Natural killer cell (primary cell): Measurements from ENCODE around the gene FAN1. TPM values are rescaled to one million over a fixed set of nuclear protein-coding genes. Genes with fewer than 3 reads are reported as not detected.

ENCODE experiments used
- ATAC-seq, 3 donors: fragments of 150-1000 bp in 2 of 3; fragments of 200-7000 bp in 1 of 3; cut with Tn5 transposase; 1 replicate in 1 of 3; 2 replicates in 2 of 3; pipeline ENCODE4 v1.10.0; 2021; ENCODE audit warnings: mild to moderate bottlenecking in 2 of 3, moderate library complexity in 2 of 3
- DNase-seq, 2 donors: peaks; one replicate each; pipeline versions ENCODE4 v3.0.0 to v3.0.0-alpha.2; 2013 to 2021; ENCODE audit warnings: mixed read lengths in 1 of 2
- H3K27ac ChIP-seq: one replicate; pipeline ENCODE4 v1.5.1; 2013; ENCODE audit warnings: mild to moderate bottlenecking, low read length
- H3K27me3 ChIP-seq: one replicate; pipeline ENCODE4 v1.6.1; 2013; ENCODE audit warnings: low read length; ENCODE audit not compliant: control insufficient read depth, insufficient read depth
- H3K36me3 ChIP-seq: one replicate; pipeline ENCODE4 v1.6.1; 2013; ENCODE audit warnings: low read length; ENCODE audit not compliant: control insufficient read depth, insufficient read depth
- H3K4me1 ChIP-seq: one replicate; pipeline ENCODE4 v1.6.1; 2013; ENCODE audit warnings: low read length; ENCODE audit not compliant: control insufficient read depth, insufficient read depth
- H3K4me3 ChIP-seq: one replicate; pipeline ENCODE4 v1.5.1; 2013; ENCODE audit warnings: low read length
- H3K9me3 ChIP-seq: one replicate; pipeline ENCODE4 v1.6.1; 2013; ENCODE audit warnings: low read length; ENCODE audit not compliant: control insufficient read depth, insufficient read depth
- H3K27ac Mint-ChIP-seq, 2 donors: one replicate each; pipeline ENCODE4 v1.8.0; 2022; ENCODE audit warnings: mild to moderate bottlenecking in 2 of 2, mixed read lengths in 2 of 2, moderate library complexity in 1 of 2
- H3K27me3 Mint-ChIP-seq, 2 donors: one replicate each; pipeline ENCODE4 v1.8.0; 2022; ENCODE audit warnings: low read depth in 2 of 2, mixed read lengths in 2 of 2
- H3K36me3 Mint-ChIP-seq: one replicate; pipeline ENCODE4 v1.8.0; 2022; ENCODE audit warnings: mixed read lengths
- H3K4me1 Mint-ChIP-seq, 2 donors: one replicate each; pipeline ENCODE4 v1.8.0; 2022; ENCODE audit warnings: mixed read lengths in 2 of 2
- H3K4me3 Mint-ChIP-seq: one replicate; pipeline ENCODE4 v1.8.0; 2022; ENCODE audit warnings: mild to moderate bottlenecking, moderate library complexity, mixed read lengths
- H3K9me3 Mint-ChIP-seq, 2 donors: one replicate each; pipeline ENCODE4 v1.8.0; 2022; ENCODE audit warnings: mixed read lengths in 2 of 2
- WGBS: methylation state at CpG from one replicate; pipeline ENCODE4 v1.1.7; 2013; ENCODE audit warnings: missing lambda C conversion rate; ENCODE audit not compliant: insufficient coverage; 5-methylcytosine and 5-hydroxymethylcytosine counted together
- intact Hi-C: fragments of 100-400 bp; cut with micrococcal nuclease; formaldehyde crosslinking; loops from one replicate; pipeline ENCODE4 v1.14.2; 2022
- total RNA-seq, 4 donors: library from RNA; stranded (reverse); fragments of 120-200 nt in 1 of 4; gene quantifications; one replicate each; pipeline versions ENCODE4 v1.2.3 to v1.2.4, GENCODE V29; 2013 to 2022
- TF ChIP-seq, protein P1 (sequence below): fragments of 200-600 bp; IDR thresholded peaks from one replicate; pipeline ENCODE4 v1.8.0; 2022; ENCODE audit warnings: antibody characterized with exemption

The FAN1 gene
- total RNA-seq, 3 donors from 2014 or later (not counting 1 experiment from before 2014, with no cell fraction given): 9.1 to 18.8 (median 15.3) TPM

DNA sequence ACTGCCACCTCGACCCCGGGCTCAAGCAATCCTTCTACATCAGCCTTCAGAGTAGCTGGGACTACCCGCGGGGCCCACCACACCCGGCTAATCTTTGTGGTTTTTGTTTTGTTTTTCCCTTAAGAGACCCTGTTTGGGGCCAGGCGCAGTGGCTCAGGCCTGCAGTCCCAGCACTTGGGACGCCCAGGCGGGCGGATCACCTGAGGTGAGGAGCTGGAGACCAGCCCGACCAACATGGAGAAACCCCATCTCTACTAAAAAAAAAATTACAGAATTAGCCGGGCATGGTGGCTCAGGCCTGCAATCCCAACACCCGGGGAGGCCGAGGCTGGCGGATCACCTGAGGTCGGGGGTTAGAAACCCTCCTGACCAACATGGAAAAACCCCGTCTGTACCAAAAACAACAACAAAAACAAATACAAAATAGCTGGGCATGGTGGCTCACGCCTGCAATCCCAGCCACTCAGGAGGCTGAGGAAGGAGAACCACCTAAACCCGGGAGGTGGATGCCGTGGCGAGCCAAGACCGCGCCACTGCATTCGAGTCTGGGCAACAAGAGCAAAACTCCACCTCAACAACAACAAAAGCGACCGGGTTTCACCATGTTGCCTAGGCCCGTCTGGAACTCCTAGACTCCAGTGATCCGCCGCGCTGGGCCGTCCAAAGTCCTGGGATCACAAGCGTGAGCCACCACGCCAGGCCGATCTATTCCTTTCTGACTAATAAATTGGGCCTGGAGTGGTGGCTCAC is 8.1 kb upstream of the FAN1 start:
- Histone ChIP-seq H3K4me1 (no peaks in the 10 kb centered on the region), H3K27me3 (no peaks in the 10 kb centered on the region), H3K27ac (no peak overlapping the region), H3K4me3 (no peak overlapping the region), H3K36me3 (no peaks in the 10 kb centered on the region), H3K9me3 (no peaks in the 10 kb centered on the region)
- no peak overlapping the region for H3K4me3 Mint-ChIP-seq
- intact Hi-C loops: no loop called here
- H3K27ac Mint-ChIP-seq: no peak overlapping the region
- no peaks in the 10 kb centered on the region for H3K9me3 Mint-ChIP-seq
- no peak for ATAC-seq
- TF ChIP-seq, protein P1, sequence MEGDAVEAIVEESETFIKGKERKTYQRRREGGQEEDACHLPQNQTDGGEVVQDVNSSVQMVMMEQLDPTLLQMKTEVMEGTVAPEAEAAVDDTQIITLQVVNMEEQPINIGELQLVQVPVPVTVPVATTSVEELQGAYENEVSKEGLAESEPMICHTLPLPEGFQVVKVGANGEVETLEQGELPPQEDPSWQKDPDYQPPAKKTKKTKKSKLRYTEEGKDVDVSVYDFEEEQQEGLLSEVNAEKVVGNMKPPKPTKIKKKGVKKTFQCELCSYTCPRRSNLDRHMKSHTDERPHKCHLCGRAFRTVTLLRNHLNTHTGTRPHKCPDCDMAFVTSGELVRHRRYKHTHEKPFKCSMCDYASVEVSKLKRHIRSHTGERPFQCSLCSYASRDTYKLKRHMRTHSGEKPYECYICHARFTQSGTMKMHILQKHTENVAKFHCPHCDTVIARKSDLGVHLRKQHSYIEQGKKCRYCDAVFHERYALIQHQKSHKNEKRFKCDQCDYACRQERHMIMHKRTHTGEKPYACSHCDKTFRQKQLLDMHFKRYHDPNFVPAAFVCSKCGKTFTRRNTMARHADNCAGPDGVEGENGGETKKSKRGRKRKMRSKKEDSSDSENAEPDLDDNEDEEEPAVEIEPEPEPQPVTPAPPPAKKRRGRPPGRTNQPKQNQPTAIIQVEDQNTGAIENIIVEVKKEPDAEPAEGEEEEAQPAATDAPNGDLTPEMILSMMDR: no peak
- DNase-seq: no peak
- H3K4me1 Mint-ChIP-seq: no peaks in the 10 kb centered on the region
- H3K36me3 Mint-ChIP-seq: no peaks in the 10 kb centered on the region
- H3K27me3 Mint-ChIP-seq: peaks cover 0 to 4% of the 10 kb centered on the region in 2 donors
- 95% methylated on average over 32 of the region's 33 CpGs for WGBS

GRCh38 chr15:30896211-30896606 is 7.5 kb upstream of the FAN1 start:
- intact Hi-C loops: no loop called here
- H3K4me3 ChIP-seq: no peak overlapping the region
- H3K9me3 Mint-ChIP-seq: no peaks in the 10 kb centered on the region

DNA sequence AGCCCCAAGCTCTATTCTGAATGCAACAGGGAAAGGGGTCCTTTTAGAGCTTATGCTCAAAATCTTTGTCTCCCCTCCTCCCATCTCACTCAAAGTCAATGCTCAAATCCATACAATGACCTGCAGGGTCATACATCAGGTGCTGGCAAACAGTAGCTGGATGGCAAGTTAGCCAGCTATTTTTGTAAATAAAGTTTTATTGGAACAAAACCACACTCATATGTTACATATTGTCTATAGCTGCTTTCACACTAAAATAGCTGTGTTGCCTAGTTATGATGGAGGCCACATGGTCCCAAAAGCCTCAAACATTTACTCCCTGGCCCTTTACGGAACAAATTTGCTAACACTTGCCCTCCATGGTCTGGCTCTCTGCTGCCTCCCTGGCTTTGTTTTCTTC is 1.8 kb upstream of the FAN1 start:
- peaks cover 0 to 9% of the 10 kb centered on the region in 2 donors for H3K27me3 Mint-ChIP-seq
- intact Hi-C loops: loop anchor here (10.0 kb wide), 1 partner anchor 223 kb away; no protein-coding TSS in a partner anchor
- WGBS: 100% methylated on average over 1 of the region's 1 CpG

More at GRCh38 chr15:30896211-30896606, 7.5 kb upstream of the FAN1 start:
- Mint-ChIP-seq H3K27me3 (peaks cover 0 to 4% of the 10 kb centered on the region in 2 donors), H3K27ac (no peak overlapping the region), H3K4me1 (no peaks in the 10 kb centered on the region), H3K4me3 (no peak overlapping the region), H3K36me3 (no peaks in the 10 kb centered on the region)
- Histone ChIP-seq H3K9me3 (no peaks in the 10 kb centered on the region), H3K27me3 (no peaks in the 10 kb centered on the region), H3K27ac (no peak overlapping the region), H3K4me1 (no peaks in the 10 kb centered on the region), H3K36me3 (no peaks in the 10 kb centered on the region)
- ATAC-seq: no peak
- TF ChIP-seq, protein P1: no peak
- DNase-seq: no peak
- 89% methylated on average over 12 of the region's 12 CpGs for WGBS

More for the DNA sequence above, 1.8 kb upstream of the FAN1 start:
- Mint-ChIP-seq H3K9me3 (no peaks in the 10 kb centered on the region), H3K36me3 (no peaks in the 10 kb centered on the region), H3K4me3 (no peak overlapping the region), H3K27ac (no peak overlapping the region), H3K4me1 (peaks cover 22 to 34% of the 10 kb centered on the region in 2 donors)
- no peaks in the 10 kb centered on the region for H3K27me3 ChIP-seq
- peaks cover 8% of the 10 kb centered on the region for H3K4me1 ChIP-seq
- no peaks in the 10 kb centered on the region for H3K36me3 ChIP-seq
- no peak overlapping the region for H3K4me3 ChIP-seq
- no peak for ATAC-seq
- TF ChIP-seq, protein P1: no peak
- H3K9me3 ChIP-seq: no peaks in the 10 kb centered on the region
- H3K27ac ChIP-seq: no peak overlapping the region
- no peak for DNase-seq
